T47D (cell line): ENCODE results near the gene HLF.

Experiments
- DNase-seq, 2 experiments: peaks; one replicate each; pipeline versions ENCODE4 v3.0.0 to v3.0.0-alpha.2; 2011 to 2012; ENCODE audit warnings: low read depth in 1 of 2, low spot score in 1 of 2
- JUND ChIP-seq: IDR thresholded peaks from 2 replicates; pipeline ENCODE4 v1.6.1; 2012; ENCODE audit warnings: low read depth
- in situ Hi-C: cut with HindIII; loops from 2 replicates; pipeline ENCODE4 v1.10.0; 2016; ENCODE audit warnings: low sequenced_read_pairs, low pct_unique_long_range_greater_than_20kb

HLF gene

DNA sequence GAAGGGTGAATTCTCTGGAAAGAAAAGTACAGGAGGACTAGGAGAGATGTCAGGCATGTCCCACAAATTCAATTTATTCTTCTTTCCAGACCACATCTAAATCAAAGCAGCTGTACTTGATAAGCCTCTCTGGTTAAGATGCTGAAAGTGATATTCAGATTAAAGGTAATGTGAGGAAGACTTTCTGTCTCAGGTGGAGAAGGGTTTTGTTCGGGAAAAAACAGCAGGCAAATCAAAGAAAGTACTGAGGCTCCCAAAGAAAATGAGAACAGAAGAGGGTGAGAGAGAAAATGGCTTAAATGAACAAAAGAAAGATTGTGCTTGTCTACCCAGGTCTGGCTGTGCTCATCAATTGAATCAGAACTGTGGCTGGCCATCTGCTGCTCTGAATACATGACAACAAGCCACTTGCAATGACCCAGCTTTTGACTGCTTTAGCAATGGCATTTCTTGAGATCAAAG, 101.3 kb downstream of the HLF start:
- no peak for TF ChIP-seq JUND
- no peak for DNase-seq
- in situ Hi-C loops: no loop called here

DNA sequence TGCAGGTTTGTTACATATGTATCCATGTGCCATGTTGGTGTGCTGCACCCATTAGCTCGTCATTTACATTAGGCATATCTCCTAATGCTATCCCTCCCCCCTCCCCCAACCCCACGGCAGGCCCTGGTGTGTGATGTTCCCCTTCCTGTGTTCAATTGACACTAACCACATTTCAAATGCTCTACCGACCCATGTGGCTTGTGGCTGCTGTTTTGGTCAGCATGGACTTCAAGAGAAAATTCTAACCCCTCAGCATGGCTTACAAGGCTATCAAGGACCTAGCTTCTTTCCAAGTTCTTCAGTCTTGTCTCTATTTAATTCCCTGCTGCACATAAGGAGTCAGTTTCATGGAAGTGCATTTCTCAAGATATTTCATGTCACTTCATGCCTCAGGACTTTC, 103.9 kb downstream of the HLF start:
- no peak for DNase-seq
- TF ChIP-seq JUND: no peak
- in situ Hi-C loops: no loop called here
